Endothelial cell (in vitro differentiated cells): ENCODE data around the gene PDCD11. TPM values are rescaled to one million over a fixed set of nuclear protein-coding genes. Genes with fewer than 3 reads are reported as not detected.

ENCODE experiments used
- DNase-seq: peaks from one replicate; pipeline ENCODE4 v3.0.0; 2021; ENCODE audit warnings: low spot score
- H3K27ac Mint-ChIP-seq: one replicate; pipeline ENCODE4 v1.8.0; 2021; ENCODE audit warnings: mixed read lengths, inconsistent platforms; ENCODE audit not compliant: unreplicated experiment
- H3K27me3 Mint-ChIP-seq: one replicate; pipeline ENCODE4 v1.8.0; 2021; ENCODE audit warnings: mild to moderate bottlenecking, moderate library complexity, mixed read lengths, inconsistent platforms; ENCODE audit not compliant: unreplicated experiment
- H3K36me3 Mint-ChIP-seq: one replicate; pipeline ENCODE4 v1.8.0; 2021; ENCODE audit warnings: mild to moderate bottlenecking, low read depth, mixed read lengths, inconsistent platforms; ENCODE audit not compliant: unreplicated experiment
- H3K4me1 Mint-ChIP-seq: one replicate; pipeline ENCODE4 v1.8.0; 2021; ENCODE audit warnings: mild to moderate bottlenecking, mixed read lengths, inconsistent platforms; ENCODE audit not compliant: unreplicated experiment
- H3K4me3 Mint-ChIP-seq: one replicate; pipeline ENCODE4 v1.8.0; 2021; ENCODE audit warnings: mild to moderate bottlenecking, mixed read lengths, inconsistent platforms; ENCODE audit not compliant: unreplicated experiment
- H3K9me3 Mint-ChIP-seq: one replicate; pipeline ENCODE4 v1.8.0; 2021; ENCODE audit warnings: mixed read lengths, inconsistent platforms; ENCODE audit not compliant: unreplicated experiment
- CTCF ChIP-seq: fragments of 200-600 bp; sonication (generic); IDR thresholded peaks from one replicate; pipeline ENCODE4 v1.5.0; 2021; ENCODE audit warnings: antibody characterized with exemption; ENCODE audit not compliant: unreplicated experiment
- total RNA-seq: library from RNA; stranded (reverse); fragmentation: NEBNext Ultra II Directional; extraction: Animal tissue kit (Norgen Biotek cat#: 25700); gene quantifications from one replicate; pipeline ENCODE4 v1.2.1, GENCODE V29; 2021; ENCODE audit not compliant: unreplicated experiment

PDCD11 gene
- total RNA-seq, 1 donor from 2014 or later, result 43.7 TPM

GRCh38 chr10:103374263-103374662, 22.2 kb upstream of the PDCD11 start:
- no peak for DNase-seq
- Mint-ChIP-seq H3K9me3 (no peaks in the 10 kb centered on the region), H3K4me1 (peaks cover 6% of the 10 kb centered on the region), H3K36me3 (peaks cover 11% of the 10 kb centered on the region), H3K27me3 (peaks cover 1% of the 10 kb centered on the region), H3K4me3 (no peak overlapping the region), H3K27ac (no peak overlapping the region)
- no peak for TF ChIP-seq CTCF

GRCh38 chr10:103382769-103383168, 13.7 kb upstream of the PDCD11 start:
- Mint-ChIP-seq H3K27me3 (no peaks in the 10 kb centered on the region), H3K4me1 (no peaks in the 10 kb centered on the region), H3K9me3 (no peaks in the 10 kb centered on the region), H3K27ac (no peak overlapping the region), H3K4me3 (no peak overlapping the region), H3K36me3 (no peaks in the 10 kb centered on the region)
- no peak for TF ChIP-seq CTCF
- DNase-seq, result no peak

- H3K4me3 Mint-ChIP-seq, result peak overlapping the region; percentile 79
- peaks cover 14% of the 10 kb centered on the region for H3K36me3 Mint-ChIP-seq
- peaks cover 5% of the 10 kb centered on the region for H3K27me3 Mint-ChIP-seq
- peaks cover 32% of the 10 kb centered on the region for H3K4me1 Mint-ChIP-seq
- H3K9me3 Mint-ChIP-seq, result no peaks in the 10 kb centered on the region
- peak overlapping the region; percentile 68 for H3K27ac Mint-ChIP-seq
- TF ChIP-seq CTCF, result no peak
- no peak for DNase-seq
Observed at GRCh38 chr10:103394180-103394579, 2.2 kb upstream of the PDCD11 start.

GRCh38 chr10:103395754-103396066, 716 bp upstream of the PDCD11 start:
- Mint-ChIP-seq H3K4me3 (peak overlapping the region; percentile 98), H3K4me1 (peaks cover 32% of the 10 kb centered on the region), H3K36me3 (peaks cover 20% of the 10 kb centered on the region), H3K9me3 (no peaks in the 10 kb centered on the region), H3K27ac (peak overlapping the region; percentile 87), H3K27me3 (peaks cover 5% of the 10 kb centered on the region)
- no peak for TF ChIP-seq CTCF
- no peak for DNase-seq

GRCh38 chr10:103396789-103397087, 312 bp downstream of the PDCD11 start:
- H3K27me3 Mint-ChIP-seq, result peaks cover 5% of the 10 kb centered on the region
- no peak for DNase-seq
- H3K27ac Mint-ChIP-seq, result peak overlapping the region; percentile 87
- no peaks in the 10 kb centered on the region for H3K9me3 Mint-ChIP-seq
- H3K36me3 Mint-ChIP-seq, result peaks cover 19% of the 10 kb centered on the region
- H3K4me1 Mint-ChIP-seq, result peaks cover 32% of the 10 kb centered on the region
- H3K4me3 Mint-ChIP-seq, result peak overlapping the region; percentile 98
- no peak for TF ChIP-seq CTCF
